ENCODE measurements around the gene ADARB2.

Gene ADARB2

GRCh38 chr10:1502451-1502850 is 234.9 kb downstream of the ADARB2 start:
- TF ChIP-seq REST (IDR thresholded peaks at IDR 0.05; ENCODE audit: insufficient replicate concordance, low read depth) (no peak), SPI1 (IDR thresholded peaks at IDR 0.05; ENCODE audit: borderline replicate concordance, low read depth) (no peak), POLR2AphosphoS5 (IDR thresholded peaks at IDR 0.05; ENCODE audit: low read depth) (no peak), CTCF (IDR thresholded peaks at IDR 0.05; ENCODE audit: insufficient read depth, low read length) (no peak), GABPA (IDR thresholded peaks at IDR 0.05; ENCODE audit: low read depth) (no peak)
- H3K27ac ChIP-seq (replicated peaks) = no peak overlapping the region
- no peaks in the 10 kb centered on the region for H3K27me3 ChIP-seq (ENCODE audit: insufficient read depth, poor library complexity, severe bottlenecking)
- DNase-seq (ENCODE audit: low read depth in 1 of 2, low spot score in 1 of 2) = no peak
- no peak overlapping the region for H3K4me3 ChIP-seq (replicated peaks; ENCODE audit: insufficient read depth, low read length)

- TF ChIP-seq REST (IDR thresholded peaks at IDR 0.05; ENCODE audit: insufficient replicate concordance, low read depth) = no peak
- TF ChIP-seq SPI1 (IDR thresholded peaks at IDR 0.05; ENCODE audit: borderline replicate concordance, low read depth) = no peak
- no peak overlapping the region for H3K4me3 ChIP-seq (replicated peaks; ENCODE audit: insufficient read depth, low read length)
- H3K27me3 ChIP-seq (ENCODE audit: insufficient read depth, poor library complexity, severe bottlenecking) = no peaks in the 10 kb centered on the region
- no peak overlapping the region for H3K27ac ChIP-seq (replicated peaks)
- no peak for DNase-seq (ENCODE audit: low read depth in 1 of 2, low spot score in 1 of 2)
These were observed 237.9 kb downstream of the ADARB2 start for GRCh38 chr10:1499359-1499957.

GRCh38 chr10:1498746-1499358 is 238.5 kb downstream of the ADARB2 start:
- DNase-seq (ENCODE audit: low read depth in 1 of 2, low spot score in 1 of 2) = no peak
- TF ChIP-seq REST (IDR thresholded peaks at IDR 0.05; ENCODE audit: insufficient replicate concordance, low read depth) (no peak), GABPA (IDR thresholded peaks at IDR 0.05; ENCODE audit: low read depth) (no peak), SPI1 (IDR thresholded peaks at IDR 0.05; ENCODE audit: borderline replicate concordance, low read depth) (no peak), POLR2AphosphoS5 (IDR thresholded peaks at IDR 0.05; ENCODE audit: low read depth) (no peak), CTCF (IDR thresholded peaks at IDR 0.05; ENCODE audit: insufficient read depth, low read length) (no peak)
- Histone ChIP-seq H3K27ac (replicated peaks) (no peak overlapping the region), H3K27me3 (ENCODE audit: insufficient read depth, poor library complexity, severe bottlenecking) (no peaks in the 10 kb centered on the region), H3K4me3 (replicated peaks; ENCODE audit: insufficient read depth, low read length) (no peak overlapping the region)

Measured in HL-60 (cell line).